HL-60/S4 treated with phorbol 12-myristate 13-acetate at 8.2 ng/mL for 4 days and 3 days (cell line): ENCODE data around the gene RXFP2.

ENCODE experiments used
- in situ Hi-C: fragments of 300-500 bp; cut with MboI; formaldehyde crosslinking; loops from 2 replicates; pipeline ENCODE4 v1.15.0; 2022; ENCODE audit warnings: low sequenced_read_pairs

The RXFP2 gene

DNA sequence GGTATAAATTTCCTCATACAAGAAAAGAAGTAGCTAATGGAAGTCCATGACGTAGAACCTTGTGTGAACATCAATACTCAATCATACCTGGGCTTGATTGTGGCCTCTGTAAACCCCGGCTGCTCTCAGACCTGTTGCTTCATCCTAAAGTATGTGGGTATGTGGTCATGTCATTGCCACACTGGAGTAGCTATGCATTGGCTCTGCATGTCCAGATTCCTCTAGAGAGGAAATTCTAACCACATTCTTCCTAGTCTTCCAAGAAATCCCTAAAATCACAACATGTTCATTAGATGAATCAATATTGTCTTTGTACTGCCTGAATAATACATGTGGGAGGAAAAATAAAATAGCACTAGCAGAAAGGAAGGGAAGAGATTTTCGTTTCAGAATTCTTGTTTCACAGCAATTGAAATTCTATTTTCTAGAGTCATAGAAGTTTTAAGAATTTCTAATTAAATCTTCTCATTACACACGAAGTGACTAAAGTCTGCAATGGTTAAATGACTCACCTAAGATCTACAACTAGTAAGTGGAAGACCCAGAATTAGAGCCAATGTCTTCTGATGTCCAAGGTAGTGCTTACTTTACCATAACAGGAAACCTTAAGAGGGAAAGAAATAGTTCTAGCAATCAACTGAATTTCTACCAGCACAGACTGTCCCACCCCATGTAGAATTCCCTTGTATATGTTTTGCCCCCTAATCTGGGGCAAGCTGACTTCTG lies 28.0 kb downstream of the RXFP2 start:
- in situ Hi-C loops = no loop called here

- in situ Hi-C loops = no loop called here
These were observed 29.0 kb downstream of the RXFP2 start for GRCh38 chr13:31768351-31768750.

DNA sequence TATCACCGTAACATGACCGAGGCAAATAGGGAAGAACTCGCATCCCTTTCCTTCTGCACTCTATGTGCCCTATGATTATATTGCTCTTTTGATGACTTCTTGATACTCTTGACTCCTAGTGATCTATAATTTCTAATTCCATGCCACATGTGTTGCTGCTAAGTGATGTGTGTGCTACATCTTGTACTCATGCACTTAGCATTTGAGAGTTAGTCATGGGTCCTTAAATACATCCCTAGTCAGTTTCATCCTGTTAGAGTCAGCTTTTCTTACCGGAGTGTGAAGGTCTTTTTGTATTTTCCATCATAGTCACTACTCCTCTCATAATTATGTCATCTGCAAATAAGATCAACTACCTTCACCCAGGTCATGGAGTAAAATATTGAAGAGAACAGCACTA lies 30.2 kb downstream of the RXFP2 start:
- in situ Hi-C loops = no loop called here

DNA sequence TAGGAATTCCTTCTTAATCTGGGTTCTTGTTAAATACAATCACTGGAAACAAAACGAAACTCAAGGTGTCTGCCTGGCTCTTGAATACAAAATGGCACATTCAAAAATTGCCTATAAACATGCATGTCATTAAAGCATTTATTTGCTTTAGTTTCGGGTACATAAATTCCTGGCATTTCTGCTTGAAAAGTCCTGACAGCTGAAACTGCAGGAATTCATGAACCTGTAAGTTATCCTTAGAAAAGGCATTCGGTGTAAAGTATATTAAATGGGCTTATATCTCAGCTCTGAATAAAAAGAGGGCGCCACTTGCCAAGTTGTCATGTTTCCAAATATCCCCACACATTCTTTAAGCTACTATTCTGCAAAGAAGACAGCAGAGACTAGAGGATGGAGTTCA lies 32.9 kb downstream of the RXFP2 start:
- in situ Hi-C loops = no loop called here

- in situ Hi-C loops = no loop called here
These were observed 34.2 kb downstream of the RXFP2 start for GRCh38 chr13:31773538-31773937.

- in situ Hi-C loops = no loop called here
These were observed 34.9 kb downstream of the RXFP2 start for GRCh38 chr13:31774186-31774750.

DNA sequence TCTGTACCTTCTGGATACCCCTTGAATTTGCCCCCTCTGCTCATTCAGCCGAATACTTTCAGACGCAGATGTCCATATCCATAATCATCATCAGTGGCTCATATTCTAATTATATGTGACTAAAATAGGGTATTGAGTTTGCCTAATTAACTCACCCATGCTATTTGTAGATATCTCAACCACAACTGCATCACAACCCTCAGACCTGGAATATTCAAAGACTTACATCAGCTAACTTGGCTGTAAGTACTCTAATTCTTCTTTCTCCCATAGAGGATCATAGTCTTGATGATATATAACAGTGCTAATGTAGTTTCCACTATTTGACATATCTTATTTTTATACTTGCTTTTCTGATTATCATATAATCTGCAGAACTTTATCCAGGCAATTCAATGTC lies 35.8 kb downstream of the RXFP2 start:
- in situ Hi-C loops = no loop called here

- in situ Hi-C loops = no loop called here
These were observed 36.4 kb downstream of the RXFP2 start for GRCh38 chr13:31775686-31776085.

- in situ Hi-C loops = no loop called here
These were observed 41.7 kb downstream of the RXFP2 start for GRCh38 chr13:31781064-31781463.

DNA sequence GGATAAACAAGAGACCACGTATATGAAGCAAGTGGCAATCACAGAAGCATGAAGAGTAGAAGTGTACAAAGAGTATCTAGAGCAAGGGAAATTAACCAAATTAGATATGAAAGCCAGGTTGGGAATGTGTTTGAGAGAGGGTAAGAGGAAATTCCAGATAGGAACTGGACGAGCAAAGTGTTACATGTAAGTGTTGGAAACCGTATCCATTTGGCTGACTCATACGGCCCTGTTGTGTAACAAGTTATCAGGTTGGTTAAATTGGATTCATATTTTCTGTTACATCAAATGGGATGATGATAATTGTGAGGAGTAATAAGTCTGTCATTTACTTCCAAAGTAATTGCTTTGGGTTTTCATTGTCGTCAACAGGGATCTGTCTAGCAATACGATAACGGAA lies 46.7 kb downstream of the RXFP2 start:
- in situ Hi-C loops = no loop called here

DNA sequence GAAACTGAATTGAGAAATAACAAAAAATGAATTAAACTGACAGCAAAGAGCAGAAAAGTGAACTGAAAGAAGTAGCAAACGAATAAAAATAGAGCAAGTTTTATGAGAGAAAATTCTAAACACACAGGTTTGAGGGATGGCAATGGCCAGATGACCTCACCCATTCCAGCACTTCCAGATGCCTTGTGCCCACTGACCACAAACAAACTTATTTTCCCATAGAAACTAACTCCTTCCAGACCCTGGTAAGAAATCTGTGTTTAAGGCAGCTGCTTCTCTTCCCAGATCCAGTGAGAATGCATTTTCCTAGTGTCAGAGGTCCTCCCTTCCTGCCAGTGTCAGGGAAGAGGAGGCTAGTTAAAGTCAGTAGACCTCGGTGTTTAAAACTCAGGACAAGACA lies 51.7 kb downstream of the RXFP2 start:
- in situ Hi-C loops = no loop called here

GRCh38 chr13:31793246-31793645 lies 53.9 kb downstream of the RXFP2 start:
- in situ Hi-C loops = no loop called here

- in situ Hi-C loops = no loop called here
These were observed 55.1 kb downstream of the RXFP2 start for GRCh38 chr13:31794452-31794851.

GRCh38 chr13:31797154-31797775 lies 57.9 kb downstream of the RXFP2 start:
- in situ Hi-C loops = no loop called here

DNA sequence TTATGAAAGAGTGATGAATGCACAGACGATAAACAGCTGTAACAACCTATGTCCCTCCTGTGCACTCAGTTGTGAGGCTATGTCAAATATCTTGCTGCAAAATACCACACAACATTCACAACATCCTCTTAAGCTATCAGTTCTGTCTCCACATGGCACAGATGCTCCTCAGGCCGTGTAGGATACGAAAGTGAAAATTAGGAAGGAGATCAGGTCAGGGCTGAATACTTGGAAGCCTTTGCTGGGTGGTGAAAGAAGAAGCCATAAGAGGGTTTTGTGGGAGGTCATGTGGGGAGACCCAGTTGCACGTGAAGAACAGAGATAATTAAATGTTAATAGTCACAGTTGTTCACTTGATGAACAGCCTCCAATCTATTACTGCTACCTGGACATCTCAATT lies 58.9 kb downstream of the RXFP2 start:
- in situ Hi-C loops = no loop called here

DNA sequence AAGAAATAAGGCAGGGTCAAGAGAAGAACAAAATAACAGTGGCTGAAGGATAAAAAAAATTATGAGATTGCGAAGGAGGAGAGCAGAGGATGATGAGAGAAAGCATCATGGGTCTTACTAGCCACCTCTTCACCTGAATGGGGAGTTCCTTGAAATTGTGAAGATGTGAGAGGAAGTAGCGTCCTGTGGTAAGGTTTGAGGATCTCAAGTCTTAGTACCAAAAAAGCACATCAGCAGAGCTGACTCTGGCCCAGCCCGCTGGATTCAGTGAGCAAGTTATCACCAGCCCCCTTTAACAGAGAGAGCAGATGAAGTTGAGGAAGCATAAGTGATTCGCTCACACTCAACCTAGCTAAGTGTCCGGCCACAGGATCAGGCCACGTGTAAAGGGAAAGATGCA lies 61.8 kb downstream of the RXFP2 start:
- in situ Hi-C loops = no loop called here

DNA sequence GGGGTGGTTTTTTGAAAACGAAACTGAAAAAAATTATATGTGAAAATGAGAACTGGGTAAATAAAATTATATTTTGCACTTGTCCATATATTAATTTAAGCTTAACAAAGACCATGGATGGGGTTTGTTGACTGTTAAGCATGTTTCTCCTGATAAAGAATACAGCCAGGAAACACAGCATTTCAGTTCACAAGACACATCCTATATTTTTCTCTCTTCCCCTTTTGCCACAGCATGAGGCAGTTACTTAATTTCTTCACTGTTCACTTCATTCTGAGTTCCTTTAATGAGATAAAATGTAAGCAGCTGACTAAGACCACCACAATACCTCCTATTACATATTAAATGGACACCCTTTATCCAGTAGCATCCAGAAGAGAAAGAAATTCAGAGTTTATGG lies 64.0 kb downstream of the RXFP2 start:
- in situ Hi-C loops = no loop called here

- in situ Hi-C loops = no loop called here
These were observed 66.5 kb downstream of the RXFP2 start for GRCh38 chr13:31805841-31806240.

- in situ Hi-C loops = no loop called here
These were observed 67.8 kb downstream of the RXFP2 start for GRCh38 chr13:31807090-31807541.

- in situ Hi-C loops = no loop called here
These were observed 75.2 kb downstream of the RXFP2 start for GRCh38 chr13:31814536-31814935.

GRCh38 chr13:31815361-31816144 lies 76.2 kb downstream of the RXFP2 start:
- in situ Hi-C loops = no loop called here

- in situ Hi-C loops = no loop called here
These were observed 78.9 kb downstream of the RXFP2 start for GRCh38 chr13:31818236-31818635.
